Erythroblast (primary cell): Measurements from ENCODE around the gene AKAP6.

ENCODE experiments used
- GATA1 ChIP-seq: IDR thresholded peaks from 2 replicates; pipeline ENCODE4 v1.6.1; 2011; ENCODE audit warnings: low read depth, mild to moderate bottlenecking, control low read depth, low read length, moderate library complexity
- POLR2A ChIP-seq: IDR thresholded peaks from 2 replicates; pipeline ENCODE4 v1.6.1; 2011; ENCODE audit warnings: mild to moderate bottlenecking, low read length

DNA sequence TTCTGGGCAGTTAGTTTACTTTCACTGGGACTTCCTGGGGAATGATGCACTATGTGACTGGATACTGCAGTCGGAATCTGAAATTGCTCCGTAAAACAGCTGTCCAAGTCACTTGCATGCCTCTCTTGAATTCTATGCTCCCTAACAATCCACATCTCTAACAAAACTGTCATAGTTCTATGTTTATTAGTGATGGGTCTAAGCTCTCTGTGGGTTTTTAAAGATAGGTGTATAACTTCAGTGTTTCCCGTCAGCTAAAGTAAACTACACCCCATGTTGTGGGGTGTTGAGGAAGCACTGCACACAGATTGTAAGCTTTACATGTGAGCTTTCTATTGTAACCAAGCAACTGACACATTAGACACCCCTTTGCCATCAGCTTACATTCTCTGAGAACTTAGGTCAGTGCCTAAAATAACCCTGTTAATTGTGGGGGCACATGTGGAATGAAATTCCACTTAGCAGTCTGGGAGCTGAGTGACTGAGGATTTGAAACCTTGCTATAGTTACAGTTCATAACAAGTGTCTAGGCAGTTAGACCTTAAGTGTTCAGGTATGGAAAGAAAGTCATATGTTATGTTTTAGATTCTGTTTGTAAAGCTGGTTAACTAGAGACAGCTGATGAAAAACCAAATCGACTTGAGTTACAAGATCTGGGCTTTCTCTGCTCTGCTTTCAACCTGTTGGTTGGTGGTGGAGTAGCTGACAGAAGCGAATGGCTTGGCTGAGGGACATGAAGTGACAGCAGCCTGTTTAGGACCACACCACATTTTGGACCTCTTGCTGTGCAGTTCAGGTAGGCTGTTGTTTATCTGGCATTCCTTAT is 165.7 kb downstream of the AKAP6 start:
- TF ChIP-seq POLR2A (no peak), GATA1 (no peak)
